HG03571 (cell line): ENCODE results near the gene ERC2.

ENCODE experiments used
- ATAC-seq: cut with Tn5 transposase; IDR thresholded peaks from one replicate; pipeline ENCODE4 v1.9.1; 2021; ENCODE audit not compliant: unreplicated experiment

ERC2 gene

GRCh38 chr3:55951388-55951787, 516.9 kb downstream of the ERC2 start:
- no peak for ATAC-seq

DNA sequence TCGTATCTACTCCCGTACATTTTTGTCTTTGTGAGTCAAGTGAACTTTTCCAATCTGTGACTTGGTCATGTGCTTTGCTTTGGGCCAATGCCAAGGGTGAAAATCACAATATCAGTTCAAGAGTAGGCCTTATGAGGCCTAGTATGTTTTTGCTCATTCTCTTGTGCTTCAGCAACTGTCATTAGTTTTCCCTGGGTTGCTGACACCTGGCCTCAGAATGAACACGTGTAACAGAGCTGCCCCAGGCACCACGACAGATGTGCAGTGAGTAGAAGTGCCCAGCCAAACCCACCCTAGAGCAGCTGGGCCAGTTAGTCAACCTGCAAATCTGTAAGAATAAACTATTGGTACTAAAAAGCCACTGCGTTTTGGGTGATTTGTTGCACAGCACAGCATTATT, 520.9 kb downstream of the ERC2 start:
- ATAC-seq = no peak

DNA sequence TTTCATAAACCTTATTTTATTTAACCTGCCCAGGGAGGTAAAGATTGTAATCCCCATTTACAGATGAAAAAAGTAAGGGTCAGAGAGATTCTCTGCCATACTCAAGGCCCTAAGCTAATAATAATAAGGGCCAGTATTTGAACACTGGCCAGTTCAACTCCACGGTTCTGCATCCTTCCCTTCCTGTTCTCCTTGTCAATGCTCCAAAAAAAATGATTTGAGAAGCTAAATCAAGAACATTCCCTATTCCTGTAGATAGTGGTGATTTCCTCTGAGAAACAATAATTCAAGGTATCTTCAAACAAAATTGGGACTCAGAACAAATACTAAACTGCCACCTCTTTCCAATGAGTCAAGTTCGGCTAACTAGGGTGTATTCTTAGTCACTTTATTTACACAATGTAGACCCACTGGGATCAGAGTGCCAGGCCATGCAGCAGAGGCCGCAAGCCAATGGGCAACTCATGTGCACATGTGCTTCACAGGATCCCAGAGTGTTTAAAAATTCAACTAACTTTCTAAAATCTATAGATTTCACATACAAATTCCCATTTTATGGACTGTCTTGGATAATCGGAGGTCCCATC, 521.6 kb downstream of the ERC2 start:
- ATAC-seq = no peak

- ATAC-seq = no peak
Measured at GRCh38 chr3:55942868-55943267, 525.4 kb downstream of the ERC2 start.

DNA sequence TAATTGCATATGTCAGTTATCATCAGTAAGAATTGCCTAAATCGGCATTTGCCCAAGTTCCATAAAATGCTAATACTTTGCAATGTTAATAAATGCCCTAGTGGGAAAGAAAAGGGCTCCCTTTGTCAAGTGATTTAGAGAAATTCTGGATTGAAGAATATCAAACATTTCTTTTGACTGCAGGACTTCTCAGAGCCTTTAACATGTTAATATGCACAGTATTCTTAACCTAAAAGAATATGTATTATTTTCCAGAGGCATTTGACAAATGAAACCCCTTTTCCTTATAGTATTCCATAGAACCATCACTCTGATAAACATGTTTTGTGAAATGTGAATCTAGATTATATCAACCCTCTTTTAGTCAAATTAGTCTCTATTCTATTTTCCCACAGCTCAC, 529.0 kb downstream of the ERC2 start:
- ATAC-seq = no peak

DNA sequence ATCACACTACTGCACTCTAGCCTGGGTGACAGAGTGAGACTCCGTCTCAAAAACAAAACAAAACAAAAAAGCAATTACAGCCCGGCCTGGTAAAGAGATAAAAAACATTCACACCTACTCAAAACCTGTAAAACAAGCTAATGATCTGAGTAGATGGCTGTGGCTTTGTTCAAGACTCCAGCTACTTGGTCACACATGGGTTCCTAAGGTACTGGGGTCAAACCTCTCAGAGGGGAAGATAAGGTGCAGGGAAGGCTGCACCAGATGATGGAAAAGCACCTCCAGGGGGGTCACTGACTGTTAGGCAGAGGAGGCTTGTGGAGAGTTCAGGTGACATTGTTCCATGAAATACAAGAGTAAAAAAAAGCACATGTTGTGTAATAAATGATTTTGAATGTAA, 531.0 kb downstream of the ERC2 start:
- no peak for ATAC-seq

DNA sequence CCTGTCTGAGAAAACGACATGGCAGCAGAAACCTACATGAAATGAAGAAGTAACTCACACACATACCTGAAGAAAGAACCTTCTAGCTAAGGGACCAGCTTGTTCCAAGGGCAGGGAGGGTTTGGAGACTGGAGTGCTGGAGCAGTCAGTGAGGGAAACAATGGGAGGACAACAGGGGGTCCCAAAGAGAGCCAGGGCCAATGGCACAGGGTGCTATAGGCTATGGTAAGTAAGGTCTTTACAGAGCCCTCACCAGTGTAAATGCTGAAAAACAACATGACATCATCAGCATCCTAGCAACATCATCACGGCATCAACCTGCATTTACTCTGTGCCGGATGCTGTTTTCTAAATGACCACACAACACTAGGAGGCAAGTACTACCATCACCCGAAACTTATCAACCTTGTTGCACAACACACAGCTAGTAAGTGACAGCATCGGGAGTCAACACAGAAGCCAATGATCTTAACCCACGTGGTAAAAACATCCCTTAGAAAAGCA, 531.7 kb downstream of the ERC2 start:
- no peak for ATAC-seq

DNA sequence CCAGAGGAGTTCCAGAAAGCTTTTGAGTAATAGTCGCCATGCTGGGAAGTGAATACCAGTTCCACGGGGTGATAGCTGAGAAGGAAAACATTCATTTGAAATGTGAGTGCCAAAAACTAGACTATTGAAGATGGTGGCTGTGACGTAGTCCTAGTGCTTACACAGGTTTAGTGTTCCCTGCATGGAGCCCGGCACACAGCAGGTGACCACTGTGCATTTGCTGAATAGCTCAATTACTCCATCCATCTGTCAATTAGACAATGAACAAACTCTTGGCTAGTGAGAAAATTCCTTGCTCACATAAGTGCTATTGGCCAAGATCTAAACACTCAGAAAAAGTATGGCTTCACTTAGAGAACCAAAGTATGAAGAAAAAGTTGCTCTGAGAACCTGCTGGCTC, 533.0 kb downstream of the ERC2 start:
- no peak for ATAC-seq

DNA sequence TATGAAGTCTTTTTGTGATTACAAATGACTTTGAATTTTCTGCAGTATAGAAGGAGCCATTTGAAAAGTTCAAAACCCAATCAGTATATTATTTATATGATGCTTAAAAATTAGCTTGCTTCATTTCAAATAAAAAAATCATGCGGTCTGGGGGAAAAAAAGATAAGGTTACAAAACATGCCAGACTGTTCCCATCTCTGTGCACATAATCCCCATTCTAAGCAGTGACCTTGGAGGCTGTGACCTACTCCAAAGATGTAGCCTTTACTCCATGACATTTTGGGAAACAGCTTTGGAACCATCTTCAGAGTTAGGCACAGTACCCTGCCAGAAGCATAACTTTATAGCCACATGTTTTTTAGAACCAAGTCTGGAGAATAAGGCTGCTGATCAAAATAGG, 533.5 kb downstream of the ERC2 start:
- ATAC-seq = no peak

DNA sequence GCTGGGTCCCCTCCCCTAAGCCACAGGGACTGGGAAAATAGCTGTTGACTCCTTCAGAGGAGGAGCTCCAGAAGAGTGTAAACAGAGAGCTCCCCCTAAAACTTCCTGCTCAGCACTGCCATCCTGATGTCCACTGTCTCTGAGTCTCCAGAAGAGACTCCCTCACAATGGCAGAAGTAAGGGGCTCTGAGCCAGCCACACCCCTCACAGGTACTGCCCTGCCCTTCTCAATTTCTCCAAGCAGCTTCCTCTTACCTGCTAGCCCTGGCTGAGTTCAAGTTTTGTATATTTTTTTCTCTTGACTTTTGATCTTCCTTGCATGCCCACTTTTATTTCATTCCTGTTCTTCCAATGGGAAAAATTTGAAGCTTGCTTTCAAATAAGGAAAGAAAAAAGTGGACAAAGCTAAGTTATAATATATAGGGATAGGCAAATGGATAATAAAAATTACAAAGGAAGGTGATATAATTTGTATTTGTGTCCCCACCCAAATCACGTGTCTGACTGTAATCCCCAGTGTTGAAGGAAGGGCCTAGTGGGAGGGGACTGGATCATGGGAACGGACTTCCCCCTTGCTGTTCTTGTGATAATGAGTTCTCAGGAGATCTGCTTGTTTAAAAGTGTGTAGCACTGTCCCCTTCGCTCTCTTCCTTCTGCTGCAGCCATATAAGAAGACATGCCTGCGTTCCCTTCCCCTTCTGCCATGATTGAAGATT, 539.0 kb downstream of the ERC2 start:
- ATAC-seq = no peak

DNA sequence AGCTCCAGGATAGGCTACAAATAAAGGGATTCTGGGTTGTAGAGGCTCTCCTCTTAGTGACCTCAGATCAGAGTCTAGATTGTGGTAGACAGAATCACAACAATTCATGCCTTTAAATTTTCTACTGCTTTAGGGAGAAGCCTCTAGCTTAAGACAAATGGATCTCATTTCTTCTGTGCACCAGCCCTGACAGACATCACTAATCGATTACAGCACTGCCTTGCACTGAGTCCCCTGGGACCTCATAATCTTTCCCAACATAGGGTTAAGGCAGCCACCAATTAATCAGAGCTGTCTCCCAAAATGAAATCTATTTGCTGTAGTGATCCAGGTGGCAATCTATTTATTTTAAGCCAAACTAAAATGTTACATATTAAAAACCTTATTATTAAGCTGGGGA, 544.6 kb downstream of the ERC2 start:
- ATAC-seq = no peak

- ATAC-seq = no peak
Measured at GRCh38 chr3:55923207-55923606, 545.1 kb downstream of the ERC2 start.

GRCh38 chr3:55912880-55913279, 555.4 kb downstream of the ERC2 start:
- ATAC-seq = no peak

- no peak for ATAC-seq
Measured at GRCh38 chr3:55911266-55911665, 557.0 kb downstream of the ERC2 start.

DNA sequence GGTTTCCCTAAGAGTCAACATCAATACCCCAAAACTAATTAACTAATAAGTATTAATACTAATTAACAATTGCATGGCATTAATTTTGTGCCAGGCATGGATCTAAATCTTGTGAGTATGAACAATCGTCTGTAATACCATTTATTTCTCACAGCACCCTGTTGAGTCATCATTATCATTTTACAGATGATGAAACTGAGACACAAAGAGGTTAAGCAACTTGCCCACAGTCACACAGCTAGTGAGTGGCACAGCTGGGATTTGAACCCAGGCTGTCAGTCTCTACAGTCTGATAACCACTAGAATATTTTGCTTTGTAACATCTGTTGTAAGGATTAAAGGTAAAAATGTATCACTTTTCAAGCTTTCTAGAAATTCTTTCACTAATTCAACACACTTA, 557.7 kb downstream of the ERC2 start:
- ATAC-seq = no peak

DNA sequence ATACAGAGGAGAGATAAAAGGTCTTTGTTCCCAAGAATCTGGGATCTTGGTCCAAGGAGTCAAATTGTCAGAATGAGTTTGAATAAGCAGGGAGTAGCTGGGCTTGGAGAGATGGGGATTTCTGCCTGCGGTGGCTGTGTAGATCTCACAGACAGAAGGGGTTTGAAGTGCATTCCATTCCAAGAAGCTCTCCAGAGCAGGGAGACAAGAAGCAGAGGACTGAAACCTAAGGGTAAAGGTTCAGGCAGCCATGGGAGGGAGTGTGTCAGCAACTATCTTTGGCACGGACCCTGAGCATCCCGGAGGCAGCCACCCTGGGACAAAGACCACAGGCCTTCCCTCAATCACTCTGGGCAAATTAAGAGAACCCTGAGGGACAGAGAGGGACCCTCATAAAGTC, 558.9 kb downstream of the ERC2 start:
- no peak for ATAC-seq

DNA sequence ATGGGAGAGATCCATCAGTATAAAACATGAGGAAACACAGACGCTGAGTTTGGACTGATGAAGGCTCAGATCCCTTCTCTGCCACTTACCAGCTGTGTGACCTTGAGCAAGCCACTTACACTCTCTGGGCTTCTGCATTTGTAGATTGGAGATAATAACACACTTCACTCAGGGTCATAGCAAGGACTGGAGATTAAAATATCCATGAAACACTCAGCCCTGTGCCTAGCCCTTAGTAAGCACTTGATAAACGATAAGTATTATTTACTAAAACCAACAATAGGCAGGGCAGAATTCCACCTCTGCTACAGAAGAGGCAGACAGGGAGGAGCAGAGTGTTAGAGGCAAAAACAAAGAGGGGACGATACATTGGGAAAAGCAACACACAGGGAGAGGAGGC, 560.7 kb downstream of the ERC2 start:
- ATAC-seq = no peak

DNA sequence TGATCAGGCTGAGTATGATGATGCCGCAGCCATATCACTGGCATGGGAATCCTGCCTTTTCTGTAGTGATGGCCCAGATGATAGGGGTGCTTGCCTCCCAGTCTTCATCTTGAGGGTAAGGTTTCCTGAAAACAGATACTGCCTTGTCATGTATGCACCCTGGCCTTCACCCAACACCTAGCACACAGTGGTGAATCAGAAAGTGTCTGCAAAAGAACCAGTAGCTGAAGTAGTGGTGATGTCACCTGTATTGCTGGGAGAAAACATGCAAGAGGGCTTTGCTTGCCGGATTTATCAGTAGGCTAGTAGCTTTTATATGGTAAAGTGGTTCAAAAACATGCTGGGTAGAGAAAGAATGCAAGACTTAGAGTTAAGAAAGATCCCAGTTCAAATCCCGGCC, 561.4 kb downstream of the ERC2 start:
- no peak for ATAC-seq

- no peak for ATAC-seq
Measured at GRCh38 chr3:55904716-55905115, 563.6 kb downstream of the ERC2 start.

- ATAC-seq = no peak
Measured at GRCh38 chr3:55903680-55904079, 564.6 kb downstream of the ERC2 start.

- no peak for ATAC-seq
Measured at GRCh38 chr3:55902221-55902900, 565.9 kb downstream of the ERC2 start.

DNA sequence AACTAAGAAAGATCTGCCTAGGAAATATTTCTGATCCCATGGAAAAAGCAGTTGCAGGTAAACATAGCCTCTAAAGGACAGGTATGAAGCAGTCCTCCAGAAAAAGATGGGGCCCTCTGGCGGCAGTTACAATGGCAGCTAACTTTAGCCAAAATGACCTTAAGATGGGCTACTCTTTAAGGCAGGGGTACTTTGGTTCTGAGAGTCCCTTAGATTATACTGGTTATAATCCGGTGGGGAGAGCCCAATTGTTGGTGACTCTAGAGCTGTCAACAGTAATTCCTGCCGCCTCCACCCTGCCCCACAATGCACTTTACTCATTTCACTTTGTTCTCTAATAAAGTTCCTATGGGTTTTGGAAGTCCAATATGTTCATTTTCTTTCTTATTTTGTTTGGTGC, 568.4 kb downstream of the ERC2 start:
- no peak for ATAC-seq
